ENCODE measurements around the gene ATP9B. TPM values are rescaled to one million over a fixed set of nuclear protein-coding genes. Genes with fewer than 3 reads are reported as not detected.
A peak's percentile ranks its signal among the peaks of the same experiment; 100 is the strongest.

ATP9B gene
- total RNA-seq, 1 donor from 2014 or later, result 15.8 TPM

GRCh38 chr18:79139206-79139605, 70.0 kb downstream of the ATP9B start:
- TF ChIP-seq, protein P1, sequence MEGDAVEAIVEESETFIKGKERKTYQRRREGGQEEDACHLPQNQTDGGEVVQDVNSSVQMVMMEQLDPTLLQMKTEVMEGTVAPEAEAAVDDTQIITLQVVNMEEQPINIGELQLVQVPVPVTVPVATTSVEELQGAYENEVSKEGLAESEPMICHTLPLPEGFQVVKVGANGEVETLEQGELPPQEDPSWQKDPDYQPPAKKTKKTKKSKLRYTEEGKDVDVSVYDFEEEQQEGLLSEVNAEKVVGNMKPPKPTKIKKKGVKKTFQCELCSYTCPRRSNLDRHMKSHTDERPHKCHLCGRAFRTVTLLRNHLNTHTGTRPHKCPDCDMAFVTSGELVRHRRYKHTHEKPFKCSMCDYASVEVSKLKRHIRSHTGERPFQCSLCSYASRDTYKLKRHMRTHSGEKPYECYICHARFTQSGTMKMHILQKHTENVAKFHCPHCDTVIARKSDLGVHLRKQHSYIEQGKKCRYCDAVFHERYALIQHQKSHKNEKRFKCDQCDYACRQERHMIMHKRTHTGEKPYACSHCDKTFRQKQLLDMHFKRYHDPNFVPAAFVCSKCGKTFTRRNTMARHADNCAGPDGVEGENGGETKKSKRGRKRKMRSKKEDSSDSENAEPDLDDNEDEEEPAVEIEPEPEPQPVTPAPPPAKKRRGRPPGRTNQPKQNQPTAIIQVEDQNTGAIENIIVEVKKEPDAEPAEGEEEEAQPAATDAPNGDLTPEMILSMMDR (IDR thresholded peaks at IDR 0.05), result no peak
- Mint-ChIP-seq H3K27ac (ENCODE audit: unreplicated experiment) (no peak overlapping the region), H3K4me1 (ENCODE audit: low read depth) (peaks cover 3% of the 10 kb centered on the region), H3K27me3 (ENCODE audit: low read depth) (no peaks in the 10 kb centered on the region), H3K4me3 (ENCODE audit: unreplicated experiment) (no peak overlapping the region), H3K9me3 (ENCODE audit: low read depth) (no peaks in the 10 kb centered on the region), H3K36me3 (ENCODE audit: low read depth) (peaks cover 6% of the 10 kb centered on the region)
- DNase-seq (ENCODE audit: low spot score), result no peak

DNA sequence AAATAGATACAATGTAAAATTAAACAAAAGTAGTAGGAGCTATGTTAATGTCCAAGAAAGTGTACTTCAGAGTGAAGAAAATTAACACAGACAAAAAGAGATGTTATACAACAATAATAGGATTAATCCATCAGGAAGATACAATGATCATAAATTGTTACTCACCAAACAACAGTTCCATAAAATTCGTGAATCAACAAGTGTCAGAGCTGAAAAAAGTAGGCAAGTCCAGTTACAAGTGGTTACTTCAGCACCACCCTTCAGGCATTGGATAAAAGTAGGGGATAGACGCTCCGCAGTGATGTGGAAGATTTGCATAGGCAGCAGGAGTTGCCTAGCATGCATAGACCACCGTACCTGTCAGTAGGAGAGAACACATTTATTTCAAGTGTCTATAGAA, 77.8 kb downstream of the ATP9B start:
- no peak for DNase-seq (ENCODE audit: low spot score)
- TF ChIP-seq, protein P1 (IDR thresholded peaks at IDR 0.05), result no peak
- Mint-ChIP-seq H3K4me1 (ENCODE audit: low read depth) (peaks cover 3% of the 10 kb centered on the region), H3K27me3 (ENCODE audit: low read depth) (no peaks in the 10 kb centered on the region), H3K9me3 (ENCODE audit: low read depth) (peaks cover 3% of the 10 kb centered on the region), H3K36me3 (ENCODE audit: low read depth) (peaks cover 20% of the 10 kb centered on the region), H3K4me3 (ENCODE audit: unreplicated experiment) (no peak overlapping the region), H3K27ac (ENCODE audit: unreplicated experiment) (no peak overlapping the region)

DNA sequence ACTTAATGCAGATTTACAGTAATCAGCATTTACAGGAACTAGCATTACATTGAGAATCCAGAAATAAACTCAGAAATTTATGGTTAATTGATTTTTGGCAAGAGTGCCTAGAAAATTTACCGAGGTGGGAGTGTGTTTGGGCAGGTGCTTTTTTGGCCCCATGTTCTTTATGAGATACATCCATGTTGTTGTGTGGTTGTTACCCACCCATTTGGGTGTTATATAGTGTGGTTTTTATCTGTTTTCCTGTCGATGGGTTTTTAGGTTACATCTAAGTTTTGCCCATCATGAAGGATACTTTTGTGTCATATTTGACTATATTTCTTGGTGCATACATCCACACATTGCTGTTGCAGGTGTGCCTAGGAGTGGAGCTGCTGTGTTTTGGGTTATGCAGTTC, 82.0 kb downstream of the ATP9B start:
- peaks cover 2% of the 10 kb centered on the region for H3K4me1 Mint-ChIP-seq (ENCODE audit: low read depth)
- H3K9me3 Mint-ChIP-seq (ENCODE audit: low read depth), result peaks cover 3% of the 10 kb centered on the region
- H3K27me3 Mint-ChIP-seq (ENCODE audit: low read depth), result no peaks in the 10 kb centered on the region
- no peak for DNase-seq (ENCODE audit: low spot score)
- H3K4me3 Mint-ChIP-seq (ENCODE audit: unreplicated experiment), result no peak overlapping the region
- TF ChIP-seq, protein P1 (IDR thresholded peaks at IDR 0.05), result no peak
- peaks cover 16% of the 10 kb centered on the region for H3K36me3 Mint-ChIP-seq (ENCODE audit: low read depth)
- no peak overlapping the region for H3K27ac Mint-ChIP-seq (ENCODE audit: unreplicated experiment)

- H3K27me3 Mint-ChIP-seq (ENCODE audit: low read depth), result no peaks in the 10 kb centered on the region
- TF ChIP-seq, protein P1 (IDR thresholded peaks at IDR 0.05), result no peak
- no peak overlapping the region for H3K4me3 Mint-ChIP-seq (ENCODE audit: unreplicated experiment)
- H3K4me1 Mint-ChIP-seq (ENCODE audit: low read depth), result peaks cover 11% of the 10 kb centered on the region
- peaks cover 3% of the 10 kb centered on the region for H3K9me3 Mint-ChIP-seq (ENCODE audit: low read depth)
- H3K27ac Mint-ChIP-seq (ENCODE audit: unreplicated experiment), result peak overlapping the region; percentile 70
- peaks cover 11% of the 10 kb centered on the region for H3K36me3 Mint-ChIP-seq (ENCODE audit: low read depth)
- DNase-seq (ENCODE audit: low spot score), result no peak
Observed at GRCh38 chr18:79156327-79156726, 87.1 kb downstream of the ATP9B start.

GRCh38 chr18:79164706-79165105, 95.5 kb downstream of the ATP9B start:
- Mint-ChIP-seq H3K4me1 (ENCODE audit: low read depth) (no peaks in the 10 kb centered on the region), H3K9me3 (ENCODE audit: low read depth) (no peaks in the 10 kb centered on the region), H3K4me3 (ENCODE audit: unreplicated experiment) (no peak overlapping the region), H3K27me3 (ENCODE audit: low read depth) (no peaks in the 10 kb centered on the region), H3K36me3 (ENCODE audit: low read depth) (peaks cover 11% of the 10 kb centered on the region), H3K27ac (ENCODE audit: unreplicated experiment) (no peak overlapping the region)
- TF ChIP-seq, protein P1 (IDR thresholded peaks at IDR 0.05), result no peak
- no peak for DNase-seq (ENCODE audit: low spot score)

Measured in chondrocyte (in vitro differentiated cells).